ENCODE measurements around the gene ATPAF2. TPM values are rescaled to one million over a fixed set of nuclear protein-coding genes. Genes with fewer than 3 reads are reported as not detected.

ATPAF2 gene
- total and polyA plus RNA-seq, 2 donors (not counting 3 experiments of a cell fraction or from before 2014, with no cell fraction given) = 23.2 to 35.7 TPM

GRCh38 chr17:18033442-18034099 lies 5.4 kb downstream of the ATPAF2 start:
- no TSS peak for BruUV-seq (replicated peaks)
- Histone ChIP-seq H3K4me3 (replicated peaks in 1 of 3; ENCODE audit: insufficient read depth in 1 of 3, low read depth in 1 of 3, low read length in 3 of 3) (no peak overlapping the region), H2AFZ (ENCODE audit: low read depth, low read length) (no peak overlapping the region), H3K4me2 (ENCODE audit: insufficient read depth, low read length) (no peak overlapping the region), H3K36me3 (ENCODE audit: control insufficient read depth in 2 of 2, extremely low read depth in 1 of 2, insufficient read depth in 2 of 2, low read length in 2 of 2) (no peaks in the 10 kb centered on the region), H4K20me1 (replicated peaks; ENCODE audit: control insufficient read depth, extremely low read depth, insufficient read depth, low read length) (no peaks in the 10 kb centered on the region), H3K27ac (ENCODE audit: insufficient read depth, low read depth, low read length) (no peak overlapping the region), H3K4me1 (ENCODE audit: control insufficient read depth, extremely low read depth, insufficient read depth, low read length) (peaks cover 21% of the 10 kb centered on the region), H3K27me3 (ENCODE audit: control insufficient read depth in 2 of 2, insufficient read depth in 2 of 2, low read length in 2 of 2) (no peaks in the 10 kb centered on the region), H3K9me1 (replicated peaks; ENCODE audit: control insufficient read depth, extremely low read depth, insufficient read depth, low read length) (no peaks in the 10 kb centered on the region), H3K79me2 (ENCODE audit: control insufficient read depth, insufficient read depth, low read length) (peaks cover 13% of the 10 kb centered on the region), H3K9me3 (replicated peaks; ENCODE audit: control insufficient read depth, insufficient read depth, low read length) (no peaks in the 10 kb centered on the region), H3K9ac (replicated peaks; ENCODE audit: extremely low read depth, insufficient read depth, low read length) (no peak overlapping the region)
- dilution Hi-C loops (cut with MboI; ENCODE audit: extremely low pct_ligation_motif_present, low sequenced_read_pairs) (loop anchor here (25.0 kb wide), 1 partner anchor 146 kb away; no protein-coding TSS in a partner anchor), intact Hi-C loops (cut with micrococcal nuclease) (loop anchor here (1.0 to 5.0 kb wide), 5 partner anchors 39 to 352 kb away; partner anchors contain the start of gene RAI1)
- FAIRE-seq = peak; percentile 100
- CTCF ChIA-PET = interaction anchor here (0.6 to 5.2 kb wide), 29 partner anchors 8 to 537 kb away, joined by 3 to 70 read pairs (median 5); partner anchors contain the start of genes DRC3, RASD1 and TOM1L2
- TF ChIP-seq EZH2 (IDR thresholded peaks at IDR 0.05; ENCODE audit: borderline replicate concordance, low read depth, low read length, severe bottlenecking) = no peak
- peak; percentile 46 to 55 for TF ChIP-seq CTCF (IDR thresholded peaks at IDR 0.05; ENCODE audit: extremely low read depth in 1 of 2, insufficient read depth in 1 of 2, low read depth in 1 of 2, low read length in 2 of 2)
- peak; percentile 78 for DNase-seq (ENCODE audit: low read depth, low spot score)
- POLR2A ChIA-PET = interaction anchor here (0.9 kb wide), 1 partner anchor 222 kb away, joined by 3 read pairs; no protein-coding TSS in a partner anchor

GRCh38 chr17:18031955-18032354 lies 7.0 kb downstream of the ATPAF2 start:
- intact Hi-C loops (cut with micrococcal nuclease) = loop anchor here (2.0 to 5.0 kb wide), 2 partner anchors 155 to 219 kb away; no protein-coding TSS in a partner anchor
- Histone ChIP-seq H3K4me3 (replicated peaks in 1 of 3; ENCODE audit: insufficient read depth in 1 of 3, low read depth in 1 of 3, low read length in 3 of 3) (no peak overlapping the region), H4K20me1 (replicated peaks; ENCODE audit: control insufficient read depth, extremely low read depth, insufficient read depth, low read length) (no peaks in the 10 kb centered on the region), H3K27me3 (ENCODE audit: control insufficient read depth in 2 of 2, insufficient read depth in 2 of 2, low read length in 2 of 2) (no peaks in the 10 kb centered on the region), H3K27ac (ENCODE audit: insufficient read depth, low read depth, low read length) (peak overlapping the region; percentile 81), H3K4me2 (ENCODE audit: insufficient read depth, low read length) (no peak overlapping the region), H2AFZ (ENCODE audit: low read depth, low read length) (peak overlapping the region; percentile 68), H3K9ac (replicated peaks; ENCODE audit: extremely low read depth, insufficient read depth, low read length) (peak overlapping the region; percentile 24), H3K9me3 (replicated peaks; ENCODE audit: control insufficient read depth, insufficient read depth, low read length) (no peaks in the 10 kb centered on the region), H3K36me3 (ENCODE audit: control insufficient read depth in 2 of 2, extremely low read depth in 1 of 2, insufficient read depth in 2 of 2, low read length in 2 of 2) (no peaks in the 10 kb centered on the region), H3K79me2 (ENCODE audit: control insufficient read depth, insufficient read depth, low read length) (peaks cover 3% of the 10 kb centered on the region), H3K9me1 (replicated peaks; ENCODE audit: control insufficient read depth, extremely low read depth, insufficient read depth, low read length) (no peaks in the 10 kb centered on the region), H3K4me1 (ENCODE audit: control insufficient read depth, extremely low read depth, insufficient read depth, low read length) (peaks cover 11% of the 10 kb centered on the region)
- TF ChIP-seq CTCF (IDR thresholded peaks at IDR 0.05; ENCODE audit: extremely low read depth in 1 of 2, insufficient read depth in 1 of 2, low read depth in 1 of 2, low read length in 2 of 2) (no peak), MYC (IDR thresholded peaks at IDR 0.05; ENCODE audit: low read depth, low read length) (no peak), GATA2 (IDR thresholded peaks at IDR 0.05; ENCODE audit: insufficient read depth, insufficient read length, low read depth, low read length) (no peak), POLR2AphosphoS5 (IDR thresholded peaks at IDR 0.05; ENCODE audit: insufficient read depth, low read depth, low read length) (peak; percentile 51), EZH2 (IDR thresholded peaks at IDR 0.05; ENCODE audit: borderline replicate concordance, low read depth, low read length, severe bottlenecking) (no peak), MAX (IDR thresholded peaks at IDR 0.05; ENCODE audit: insufficient read depth, insufficient read length) (no peak), FOS (IDR thresholded peaks at IDR 0.05; ENCODE audit: borderline replicate concordance, insufficient read depth, low read length) (peak; percentile 69)
- ChIA-PET POLR2A (interaction anchor here (1.0 kb wide), 1 partner anchor 74 kb away, joined by 3 read pairs; no protein-coding TSS in a partner anchor), CTCF (interaction anchor here (1.1 to 5.2 kb wide), 6 partner anchors 30 to 144 kb away, joined by 4 to 70 read pairs (median 20); no protein-coding TSS in a partner anchor)
- FAIRE-seq (peak; percentile 97), DNase-seq (ENCODE audit: low read depth, low spot score) (peak; percentile 87)
- BruUV-seq (replicated peaks) = no TSS peak
- dilution Hi-C loops (cut with MboI; ENCODE audit: extremely low pct_ligation_motif_present, low sequenced_read_pairs) = loop anchor here (25.0 kb wide), 1 partner anchor 145 kb away; no protein-coding TSS in a partner anchor

Measured in endothelial cell of umbilical vein (primary cell).